ENCODE measurements around the gene DOCK2.

Gene DOCK2

GRCh38 chr5:169798906-169799660 is 162.0 kb downstream of the DOCK2 start:
- no peak for DNase-seq (ENCODE audit: low read depth)
- no peak overlapping the region for H3K4me3 ChIP-seq (ENCODE audit: low read length)
- no peak for TF ChIP-seq CTCF (conservative IDR thresholded peaks at IDR 0.05; ENCODE audit: low read length)

- H3K4me3 ChIP-seq (ENCODE audit: low read length): no peak overlapping the region
- no peak for TF ChIP-seq CTCF (conservative IDR thresholded peaks at IDR 0.05; ENCODE audit: low read length)
- DNase-seq (ENCODE audit: low read depth): peak; percentile 81
These were observed 164.3 kb downstream of the DOCK2 start for GRCh38 chr5:169801324-169801777.

- no peak for TF ChIP-seq CTCF (conservative IDR thresholded peaks at IDR 0.05; ENCODE audit: low read length)
- DNase-seq (ENCODE audit: low read depth): no peak
- H3K4me3 ChIP-seq (ENCODE audit: low read length): no peak overlapping the region
These were observed 164.7 kb downstream of the DOCK2 start for GRCh38 chr5:169801781-169802180.

GRCh38 chr5:169803077-169803981 is 166.3 kb downstream of the DOCK2 start:
- TF ChIP-seq CTCF (conservative IDR thresholded peaks at IDR 0.05; ENCODE audit: low read length): no peak
- H3K4me3 ChIP-seq (ENCODE audit: low read length): peak overlapping the region; percentile 26
- peak; percentile 100 for DNase-seq (ENCODE audit: low read depth)

- DNase-seq (ENCODE audit: low read depth): peak; percentile 62
- no peak for TF ChIP-seq CTCF (conservative IDR thresholded peaks at IDR 0.05; ENCODE audit: low read length)
These were observed 167.8 kb downstream of the DOCK2 start for GRCh38 chr5:169804861-169805260.

GRCh38 chr5:169805527-169805934 is 168.5 kb downstream of the DOCK2 start:
- peak; percentile 52 for DNase-seq (ENCODE audit: low read depth)
- H3K4me3 ChIP-seq (ENCODE audit: low read length): no peak overlapping the region
- TF ChIP-seq CTCF (conservative IDR thresholded peaks at IDR 0.05; ENCODE audit: low read length): no peak

More at GRCh38 chr5:169804861-169805260, 167.8 kb downstream of the DOCK2 start:
- no peak overlapping the region for H3K4me3 ChIP-seq (ENCODE audit: low read length)

Measured in AG10803 (cell line).